Stomach (tissue), 4 donors: ENCODE results near the gene EMX2.

ENCODE experiments used
- CTCF ChIP-seq, 7 experiments: fragments of 450-650 bp in 4 of 7; fragments of 200-600 bp in 3 of 7; sonication (generic) in 3 of 7; IDR thresholded peaks; one replicate each; pipeline ENCODE4 v1.5.1; 2016 to 2019; ENCODE audit warnings: antibody characterized with exemption in 7 of 7, control low read depth in 2 of 7, mild to moderate bottlenecking in 1 of 7
- EP300 ChIP-seq: sonication (generic); formaldehyde crosslinking; IDR thresholded peaks from one replicate; pipeline ENCODE4 v1.6.1; 2017; ENCODE audit warnings: antibody characterized with exemption
- POLR2A ChIP-seq, 4 donors: fragments of 450-650 bp; IDR thresholded peaks; one replicate each; pipeline ENCODE4 v1.6.1; 2016; ENCODE audit warnings: antibody characterized with exemption in 4 of 4, control low read depth in 2 of 4, mild to moderate bottlenecking in 1 of 4, moderate library complexity in 1 of 4
- POLR2AphosphoS5 ChIP-seq, 3 donors: sonication (generic); formaldehyde crosslinking; IDR thresholded peaks; one replicate each; pipeline ENCODE4 v1.6.1; 2016; ENCODE audit warnings: antibody characterized with exemption in 3 of 3

GRCh38 chr10:117574498-117575146 is 32.1 kb downstream of the EMX2 start:
- no peak for TF ChIP-seq POLR2A (IDR thresholded peaks at IDR 0.05)
- no peak for TF ChIP-seq CTCF (IDR thresholded peaks at IDR 0.05)
- no peak for TF ChIP-seq EP300
- no peak for TF ChIP-seq POLR2AphosphoS5 (IDR thresholded peaks at IDR 0.05)
